Omental fat pad (tissue), 4 donors: ENCODE results near the gene CACNA1F. TPM values are rescaled to one million over a fixed set of nuclear protein-coding genes. Genes with fewer than 3 reads are reported as not detected.
"Not testable (repeated sequence)": the region's sequence is repeated elsewhere in the genome, so short reads cannot be mapped to it uniquely, and the experiment has no call there.

Experiments
- ATAC-seq: fragments of 150-250 bp; one replicate; pipeline ENCODE4 v1.9.1; 2016; ENCODE audit warnings: mild to moderate bottlenecking, moderate library complexity; ENCODE audit not compliant: low FRiP score
- DNase-seq: peaks from one replicate; pipeline ENCODE4 v3.0.0-alpha.2; 2019; ENCODE audit warnings: low spot score
- total RNA-seq, 4 donors: library from RNA; depleted of rRNA; stranded (reverse); fragments of >200 nt; gene quantifications; one replicate each; pipeline ENCODE4 v1.1.0, GENCODE V29; 2016
- TF ChIP-seq, protein P1 (sequence below), 3 donors: fragments of 450-650 bp; IDR thresholded peaks; one replicate each; pipeline ENCODE4 v1.5.1; 2016 to 2017; ENCODE audit warnings: antibody characterized with exemption in 3 of 3, mild to moderate bottlenecking in 3 of 3, moderate library complexity in 2 of 3

Gene CACNA1F
- total RNA-seq, 4 donors from 2014 or later = 0.19 to 0.60 (median 0.34) TPM

DNA sequence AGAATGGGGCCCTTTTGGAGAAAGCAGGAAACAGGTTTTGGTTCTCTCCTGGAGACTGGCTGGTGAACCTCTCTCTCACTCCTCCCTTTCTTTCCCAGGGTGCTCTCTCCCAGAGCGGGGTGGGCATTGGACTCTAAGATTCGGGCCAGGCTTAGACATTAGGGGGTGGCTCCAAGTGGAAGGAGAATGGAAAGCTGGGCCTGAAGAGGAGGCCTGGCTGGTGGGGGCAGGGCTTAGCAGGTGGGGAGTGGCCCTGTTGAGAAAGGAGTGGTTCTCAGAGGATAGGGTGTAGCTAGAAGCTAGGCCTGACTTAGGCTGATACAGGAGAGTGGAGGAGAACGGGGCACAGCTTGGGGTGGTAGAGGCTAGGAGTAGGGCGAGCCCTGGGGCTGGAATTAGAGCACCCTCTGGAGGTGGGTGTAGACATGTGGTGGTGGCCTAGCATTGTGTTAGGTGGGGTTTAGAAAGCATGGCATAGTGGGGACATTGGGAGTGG lies 55.8 kb downstream of the CACNA1F start:
- DNase-seq (no peak), ATAC-seq (no peak)
- TF ChIP-seq, protein P1, sequence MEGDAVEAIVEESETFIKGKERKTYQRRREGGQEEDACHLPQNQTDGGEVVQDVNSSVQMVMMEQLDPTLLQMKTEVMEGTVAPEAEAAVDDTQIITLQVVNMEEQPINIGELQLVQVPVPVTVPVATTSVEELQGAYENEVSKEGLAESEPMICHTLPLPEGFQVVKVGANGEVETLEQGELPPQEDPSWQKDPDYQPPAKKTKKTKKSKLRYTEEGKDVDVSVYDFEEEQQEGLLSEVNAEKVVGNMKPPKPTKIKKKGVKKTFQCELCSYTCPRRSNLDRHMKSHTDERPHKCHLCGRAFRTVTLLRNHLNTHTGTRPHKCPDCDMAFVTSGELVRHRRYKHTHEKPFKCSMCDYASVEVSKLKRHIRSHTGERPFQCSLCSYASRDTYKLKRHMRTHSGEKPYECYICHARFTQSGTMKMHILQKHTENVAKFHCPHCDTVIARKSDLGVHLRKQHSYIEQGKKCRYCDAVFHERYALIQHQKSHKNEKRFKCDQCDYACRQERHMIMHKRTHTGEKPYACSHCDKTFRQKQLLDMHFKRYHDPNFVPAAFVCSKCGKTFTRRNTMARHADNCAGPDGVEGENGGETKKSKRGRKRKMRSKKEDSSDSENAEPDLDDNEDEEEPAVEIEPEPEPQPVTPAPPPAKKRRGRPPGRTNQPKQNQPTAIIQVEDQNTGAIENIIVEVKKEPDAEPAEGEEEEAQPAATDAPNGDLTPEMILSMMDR (IDR thresholded peaks at IDR 0.05) = no peak

DNA sequence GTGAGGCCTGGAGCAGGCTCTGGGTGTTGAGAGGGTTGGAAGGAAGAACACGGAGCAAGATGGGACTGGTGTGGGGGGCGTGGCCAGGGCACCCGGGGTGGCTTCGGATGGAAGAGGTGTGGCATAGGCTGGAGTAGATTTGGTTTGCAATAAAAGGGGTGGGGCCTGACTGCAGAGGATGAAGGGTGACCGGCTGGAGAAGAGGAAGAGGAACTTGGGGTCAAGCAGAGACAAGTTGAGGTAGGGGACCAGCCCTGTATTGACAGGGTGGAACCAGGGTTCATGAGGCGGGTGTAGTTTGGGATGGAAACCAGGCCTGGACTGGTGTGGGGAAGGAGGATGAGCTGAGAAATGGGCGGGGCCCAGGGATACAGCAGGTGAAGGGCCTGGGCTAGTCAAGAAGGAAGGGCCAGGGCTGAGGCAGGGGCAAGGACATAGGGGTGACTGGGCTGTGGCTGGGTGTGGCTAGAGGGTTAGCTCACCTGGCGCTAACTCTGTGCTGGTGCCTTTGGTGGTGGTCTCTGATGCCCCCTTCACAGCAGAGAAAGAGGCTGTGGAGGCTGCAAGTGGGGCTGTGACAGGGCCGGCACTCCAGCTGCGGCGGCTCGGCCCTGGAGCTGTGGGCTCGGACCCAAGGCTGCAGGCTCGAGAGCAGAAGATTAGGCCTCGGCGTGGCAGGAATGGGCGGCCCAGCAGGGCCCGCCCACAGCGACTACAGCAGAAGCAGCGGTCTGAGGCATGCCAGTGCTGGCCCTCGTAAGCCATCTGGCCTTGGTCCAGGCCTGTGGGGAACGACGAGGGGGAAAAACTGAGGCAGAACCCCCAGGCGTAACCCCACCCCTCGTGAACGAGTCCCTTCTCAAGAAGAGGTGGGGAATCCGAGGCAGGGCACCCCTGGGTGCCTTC lies 56.5 kb downstream of the CACNA1F start:
- ATAC-seq (no peak), DNase-seq (no peak)
- TF ChIP-seq, protein P1 (IDR thresholded peaks at IDR 0.05) = no peak

DNA sequence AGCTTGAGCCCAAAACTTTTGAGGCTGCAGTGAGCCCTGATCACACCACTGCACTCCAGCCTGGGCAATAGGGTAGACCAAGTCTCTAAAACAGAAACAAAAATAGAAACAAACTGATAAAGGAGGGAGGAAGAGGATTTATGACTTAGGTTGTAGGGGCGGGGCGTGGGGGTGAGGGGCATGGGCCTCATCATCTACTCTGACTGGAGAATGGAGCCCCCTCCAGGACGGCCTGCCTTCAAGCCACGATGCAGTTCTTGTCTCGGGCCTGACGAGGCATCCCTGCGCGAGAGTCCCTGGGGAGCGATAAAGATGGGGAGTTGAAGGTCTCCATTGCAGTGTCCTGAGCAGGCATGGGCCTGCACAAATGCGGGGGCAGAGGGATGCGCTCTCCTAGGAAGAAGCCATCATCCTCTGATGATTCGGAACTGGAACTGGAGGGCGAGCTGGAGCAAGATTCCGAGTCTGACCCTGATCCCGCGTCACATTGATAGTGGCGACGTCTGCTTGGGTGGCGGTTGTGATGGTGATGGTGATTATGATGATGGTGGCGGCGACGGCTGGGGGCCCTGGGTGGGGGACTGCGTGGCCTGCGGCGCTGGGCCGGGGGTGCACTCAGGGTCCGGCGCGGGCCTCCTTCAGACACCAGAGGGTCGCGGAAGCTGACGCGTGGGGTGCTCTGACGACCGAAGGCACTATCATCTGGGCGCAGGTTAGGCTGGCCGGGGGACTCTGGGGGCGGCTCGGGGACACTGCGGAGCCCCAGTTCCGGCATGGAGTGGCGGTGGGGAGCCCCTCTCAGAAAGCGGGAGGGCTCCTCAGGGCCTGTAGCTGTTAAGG lies 57.5 kb downstream of the CACNA1F start:
- ATAC-seq = no peak
- TF ChIP-seq, protein P1 (IDR thresholded peaks at IDR 0.05) = no peak
- DNase-seq = no peak

DNA sequence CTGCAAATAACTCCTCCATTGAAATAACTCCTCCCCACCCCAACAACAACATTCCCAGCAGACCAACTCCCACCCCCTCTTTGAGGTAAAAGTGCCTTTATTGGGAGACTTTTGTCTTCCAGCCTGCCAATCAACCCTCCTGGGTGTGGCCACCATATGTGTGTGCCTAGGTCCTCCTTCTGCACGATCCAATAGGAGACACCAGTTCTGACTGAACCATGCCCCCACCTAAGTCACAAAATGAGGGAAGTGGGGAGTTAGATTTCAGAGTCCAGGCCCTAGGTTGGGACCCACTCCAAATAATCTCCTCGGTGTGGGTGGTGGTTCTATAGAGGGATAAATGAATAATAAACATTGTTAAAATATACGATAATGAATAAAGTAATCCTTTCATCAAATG lies 58.4 kb downstream of the CACNA1F start:
- DNase-seq = no peak
- no peak for ATAC-seq
- TF ChIP-seq, protein P1 (IDR thresholded peaks at IDR 0.05) = no peak

DNA sequence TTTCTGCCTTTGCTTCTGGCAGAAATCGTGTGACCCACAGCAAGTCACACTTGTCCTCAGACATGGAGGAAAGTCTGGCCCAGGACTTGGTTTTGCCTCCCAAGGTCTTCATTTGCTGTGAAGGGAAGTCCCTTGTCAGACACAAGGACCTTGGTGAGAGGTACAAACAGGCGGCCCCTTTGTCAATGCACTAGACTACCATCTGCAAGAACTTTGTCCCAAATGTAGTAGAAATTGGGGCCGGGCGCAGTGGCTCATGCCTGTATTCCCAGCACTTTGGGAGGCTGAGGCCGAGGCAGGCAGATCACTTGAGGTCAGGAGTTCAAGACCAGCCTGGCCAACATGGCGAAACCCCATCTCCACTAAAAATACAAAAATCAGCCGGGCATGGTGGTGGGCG lies 59.6 kb downstream of the CACNA1F start:
- not testable (repeated sequence) for DNase-seq, ATAC-seq

DNA sequence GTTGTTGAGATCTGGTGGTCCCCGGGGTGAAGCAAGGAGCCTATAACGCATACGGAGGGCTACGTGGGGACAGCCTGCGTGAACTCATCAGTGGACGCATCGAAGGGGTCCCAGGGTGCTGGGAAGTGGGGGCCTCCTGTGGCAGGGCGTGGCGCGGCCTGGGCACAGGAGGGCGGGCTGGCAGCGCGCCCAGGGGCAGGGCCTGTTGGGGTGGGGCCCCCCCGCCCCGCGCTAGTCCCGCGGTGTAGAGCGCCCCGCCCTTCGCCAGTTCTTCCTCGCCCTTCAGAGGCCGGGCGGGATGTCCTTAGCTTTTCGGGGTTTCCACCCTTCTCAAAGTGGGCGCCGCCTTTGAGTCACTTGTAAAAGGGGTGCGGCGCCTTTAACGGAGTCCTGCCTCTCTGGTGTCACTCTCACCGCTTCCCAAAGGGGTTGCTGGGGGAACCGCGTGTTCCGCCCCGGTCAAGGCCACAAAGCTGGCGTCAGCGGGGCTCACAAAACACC lies 60.8 kb downstream of the CACNA1F start:
- DNase-seq (no peak), ATAC-seq (peak; percentile 69)
- TF ChIP-seq, protein P1 (IDR thresholded peaks at IDR 0.05) = no peak

DNA sequence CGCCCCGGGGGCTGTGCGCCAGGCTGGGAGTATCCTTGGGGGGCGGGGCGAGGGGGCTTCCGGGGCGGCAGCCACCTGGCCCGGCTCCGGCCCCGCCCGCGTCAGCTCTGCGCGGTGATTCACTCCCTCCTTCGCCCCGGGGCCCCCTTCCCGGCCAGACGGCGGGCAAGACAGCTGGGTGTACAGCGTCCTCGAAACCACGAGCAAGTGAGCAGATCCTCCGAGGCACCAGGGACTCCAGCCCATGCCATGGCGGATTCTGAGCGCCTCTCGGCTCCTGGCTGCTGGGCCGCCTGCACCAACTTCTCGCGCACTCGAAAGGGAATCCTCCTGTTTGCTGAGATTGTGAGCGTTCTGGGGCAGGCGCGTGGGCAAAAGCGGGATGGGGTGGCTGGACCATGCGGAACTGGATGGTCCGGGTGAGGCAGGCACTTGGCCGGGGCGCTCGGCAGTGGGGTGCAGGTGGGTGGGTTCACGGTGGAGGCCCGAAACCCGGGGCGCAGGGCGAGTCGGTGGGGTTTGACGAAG lies 61.3 kb downstream of the CACNA1F start, which contains the start of gene PLP2:
PLP2 (plus strand) TSS at position 147 of the 528 bp plus-strand sequence; CDS start at position 250, 103 bp downstream.
- peak; percentile 83 for ATAC-seq

More for the DNA sequence above, 61.3 kb downstream of the CACNA1F start, which contains the start of gene PLP2:
- no peak for DNase-seq
- TF ChIP-seq, protein P1 (IDR thresholded peaks at IDR 0.05) = no peak
